ENCODE results near the gene AXDND1.

Gene AXDND1

GRCh38 chr1:179587336-179587735 is 221.6 kb downstream of the AXDND1 start:
- TF ChIP-seq EZH2 (IDR thresholded peaks at IDR 0.05; ENCODE audit: borderline replicate concordance, low read depth, low read length, severe bottlenecking) (no peak), CTCF (IDR thresholded peaks at IDR 0.05; ENCODE audit: borderline replicate concordance, extremely low read depth, low read length, poor library complexity, severe bottlenecking) (no peak)
- no peaks in the 10 kb centered on the region for H4K20me1 ChIP-seq (ENCODE audit: insufficient read depth, low read length)
- H3K9ac ChIP-seq (ENCODE audit: low read depth, low read length), result no peak overlapping the region
- no peaks in the 10 kb centered on the region for H3K27me3 ChIP-seq (ENCODE audit: insufficient read depth, low read length, poor library complexity)
- no peaks in the 10 kb centered on the region for H3K79me2 ChIP-seq (ENCODE audit: insufficient read depth, low read length)
- H3K4me2 ChIP-seq (ENCODE audit: insufficient read depth, low read length), result no peak overlapping the region
- no peak overlapping the region for H3K4me3 ChIP-seq (ENCODE audit: low read depth in 1 of 2, low read length in 2 of 2)
- no peak overlapping the region for H2AFZ ChIP-seq (ENCODE audit: low read depth, low read length)
- no peaks in the 10 kb centered on the region for H3K36me3 ChIP-seq (ENCODE audit: insufficient read depth, low read length)
- H3K27ac ChIP-seq (ENCODE audit: low read length), result no peak overlapping the region
- H3K4me1 ChIP-seq (ENCODE audit: insufficient read depth, low read length), result no peaks in the 10 kb centered on the region
- DNase-seq, result no peak
- no peaks in the 10 kb centered on the region for H3K9me3 ChIP-seq (ENCODE audit: insufficient read depth, low read length, severe bottlenecking)
- ATAC-seq (ENCODE audit: insufficient read depth, low read depth), result no peak

- H3K4me2 ChIP-seq (ENCODE audit: insufficient read depth, low read length), result no peak overlapping the region
- H3K4me1 ChIP-seq (ENCODE audit: insufficient read depth, low read length), result no peaks in the 10 kb centered on the region
- no peak overlapping the region for H3K27ac ChIP-seq (ENCODE audit: low read length)
- H3K4me3 ChIP-seq (ENCODE audit: low read depth in 1 of 2, low read length in 2 of 2), result no peak overlapping the region
- no peaks in the 10 kb centered on the region for H3K36me3 ChIP-seq (ENCODE audit: insufficient read depth, low read length)
- ATAC-seq (ENCODE audit: insufficient read depth, low read depth), result no peak
- no peaks in the 10 kb centered on the region for H4K20me1 ChIP-seq (ENCODE audit: insufficient read depth, low read length)
- no peak for DNase-seq
- no peak overlapping the region for H3K9ac ChIP-seq (ENCODE audit: low read depth, low read length)
- H3K9me3 ChIP-seq (ENCODE audit: insufficient read depth, low read length, severe bottlenecking), result no peaks in the 10 kb centered on the region
- H2AFZ ChIP-seq (ENCODE audit: low read depth, low read length), result no peak overlapping the region
- no peak for TF ChIP-seq CTCF (IDR thresholded peaks at IDR 0.05; ENCODE audit: borderline replicate concordance, extremely low read depth, low read length, poor library complexity, severe bottlenecking)
- no peak for TF ChIP-seq EZH2 (IDR thresholded peaks at IDR 0.05; ENCODE audit: borderline replicate concordance, low read depth, low read length, severe bottlenecking)
- no peaks in the 10 kb centered on the region for H3K79me2 ChIP-seq (ENCODE audit: insufficient read depth, low read length)
- H3K27me3 ChIP-seq (ENCODE audit: insufficient read depth, low read length, poor library complexity), result no peaks in the 10 kb centered on the region
Measured at GRCh38 chr1:179588425-179589024, 222.8 kb downstream of the AXDND1 start.

DNA sequence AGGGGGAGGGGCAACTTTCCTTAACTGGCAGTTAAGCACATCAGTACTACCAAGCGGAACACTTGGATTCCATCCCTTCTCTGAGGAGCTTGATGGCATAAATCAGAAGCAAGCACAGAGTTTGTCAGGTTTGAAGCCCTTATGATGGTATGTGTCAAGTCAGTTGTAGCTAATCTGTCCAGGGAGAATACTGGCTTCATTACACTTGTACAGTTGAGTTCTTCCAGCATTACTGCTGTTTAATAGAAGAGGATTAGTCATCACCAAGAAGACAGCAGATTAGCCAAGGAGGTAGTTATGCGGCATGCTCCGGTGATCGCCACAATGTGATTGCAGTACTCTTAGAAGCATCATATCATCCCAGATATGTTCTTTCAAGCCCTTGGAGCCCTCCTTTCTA is 223.7 kb downstream of the AXDND1 start:
- no peaks in the 10 kb centered on the region for H3K27me3 ChIP-seq (ENCODE audit: insufficient read depth, low read length, poor library complexity)

More for the DNA sequence above, 223.7 kb downstream of the AXDND1 start:
- H3K27ac ChIP-seq (ENCODE audit: low read length), result no peak overlapping the region
- H3K4me3 ChIP-seq (ENCODE audit: low read depth in 1 of 2, low read length in 2 of 2), result no peak overlapping the region
- H4K20me1 ChIP-seq (ENCODE audit: insufficient read depth, low read length), result no peaks in the 10 kb centered on the region
- H3K79me2 ChIP-seq (ENCODE audit: insufficient read depth, low read length), result no peaks in the 10 kb centered on the region
- H2AFZ ChIP-seq (ENCODE audit: low read depth, low read length), result no peak overlapping the region; the same call in 1 of the 2 replicates
- no peaks in the 10 kb centered on the region for H3K36me3 ChIP-seq (ENCODE audit: insufficient read depth, low read length)
- no peaks in the 10 kb centered on the region for H3K4me1 ChIP-seq (ENCODE audit: insufficient read depth, low read length)
- H3K9ac ChIP-seq (ENCODE audit: low read depth, low read length), result no peak overlapping the region
- no peak overlapping the region for H3K4me2 ChIP-seq (ENCODE audit: insufficient read depth, low read length)
- ATAC-seq (ENCODE audit: insufficient read depth, low read depth), result no peak
- TF ChIP-seq EZH2 (IDR thresholded peaks at IDR 0.05; ENCODE audit: borderline replicate concordance, low read depth, low read length, severe bottlenecking), result no peak
- no peak for TF ChIP-seq CTCF (IDR thresholded peaks at IDR 0.05; ENCODE audit: borderline replicate concordance, extremely low read depth, low read length, poor library complexity, severe bottlenecking)
- H3K9me3 ChIP-seq (ENCODE audit: insufficient read depth, low read length, severe bottlenecking), result no peaks in the 10 kb centered on the region
- no peak for DNase-seq

All from DND-41 (cell line).